HG03565 (cell line): ENCODE measurements around the gene ARL5C.

Experiments
- ATAC-seq: cut with Tn5 transposase; IDR thresholded peaks from one replicate; pipeline ENCODE4 v1.9.1; 2021; ENCODE audit warnings: mild to moderate bottlenecking, moderate library complexity; ENCODE audit not compliant: unreplicated experiment

ARL5C gene

GRCh38 chr17:39108461-39109375 lies 57.2 kb downstream of the ARL5C start:
- ATAC-seq = no peak

DNA sequence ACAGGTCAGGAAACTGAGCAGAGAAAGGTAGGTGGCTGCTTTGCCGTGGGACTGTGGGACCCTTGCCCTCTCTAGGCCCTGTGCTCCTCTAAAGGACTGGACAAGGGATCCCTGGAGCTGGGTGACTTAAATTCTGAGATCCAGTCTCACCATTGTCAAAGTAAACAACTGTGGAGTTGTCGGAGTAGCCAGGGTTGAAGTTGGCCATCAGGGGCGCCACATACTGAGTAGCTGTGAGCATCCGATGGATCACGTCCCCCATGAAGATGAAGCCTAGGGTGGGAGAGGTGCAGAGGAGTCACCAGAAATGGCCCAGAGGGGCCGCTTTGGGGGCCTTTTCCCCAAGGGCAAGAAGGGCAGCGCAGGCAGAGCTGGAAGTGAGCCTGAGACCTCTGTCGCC lies 58.0 kb downstream of the ARL5C start:
- no peak for ATAC-seq

GRCh38 chr17:39107155-39107554 lies 58.8 kb downstream of the ARL5C start:
- no peak for ATAC-seq
